Measurements from ENCODE around the gene MSX1. TPM values are rescaled to one million over a fixed set of nuclear protein-coding genes. Genes with fewer than 3 reads are reported as not detected.

MSX1 gene
- total RNA-seq, 1 donor from 2014 or later = 50.3 TPM

GRCh38 chr4:4875611-4876010 lies 16.1 kb downstream of the MSX1 start:
- TF ChIP-seq CTCF (IDR thresholded peaks at IDR 0.05; ENCODE audit: unreplicated experiment) = no peak
- Mint-ChIP-seq H3K4me3 (no peak overlapping the region), H3K27me3 (ENCODE audit: low read depth) (peaks cover 39% of the 10 kb centered on the region), H3K4me1 (peaks cover 42% of the 10 kb centered on the region), H3K27ac (no peak overlapping the region), H3K36me3 (no peaks in the 10 kb centered on the region), H3K9me3 (no peaks in the 10 kb centered on the region)
- no peak for DNase-seq (ENCODE audit: low spot score in 2 of 2, unreplicated experiment in 2 of 2)

DNA sequence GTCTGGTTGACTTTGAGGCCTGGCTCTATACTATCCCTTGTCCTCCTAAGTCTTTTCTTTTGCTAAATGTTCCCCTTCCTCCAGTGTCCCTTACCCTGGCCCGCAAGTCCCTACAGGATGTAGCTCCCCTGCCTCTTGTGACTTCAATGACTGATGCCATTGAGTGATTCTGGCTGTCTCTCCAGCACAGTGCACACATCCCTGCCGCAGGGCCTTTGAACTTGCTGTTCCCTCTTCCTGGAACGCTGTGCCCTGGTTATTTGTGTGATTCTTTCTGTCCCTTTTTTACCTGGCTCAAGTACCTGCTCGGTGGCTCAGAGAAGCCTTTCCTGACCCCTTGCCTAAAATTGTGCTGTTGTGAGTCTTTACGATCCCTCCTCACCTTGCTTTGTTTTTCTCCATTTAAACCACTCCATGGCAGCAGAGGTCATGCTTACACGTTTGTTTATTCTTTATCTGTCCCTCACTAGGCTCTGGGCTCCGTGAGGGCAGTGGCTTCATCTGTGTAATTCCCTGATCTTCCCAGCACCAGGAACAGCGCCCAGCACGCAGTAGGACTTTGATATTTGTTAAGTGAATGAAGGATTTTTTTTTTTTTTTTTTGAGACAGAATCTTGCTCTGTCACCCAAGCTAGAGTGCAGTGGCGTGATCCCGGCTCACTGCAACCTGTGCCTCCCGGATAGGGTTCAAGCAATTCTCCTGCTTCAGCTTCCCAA lies 17.6 kb downstream of the MSX1 start:
- Mint-ChIP-seq H3K27ac (no peak overlapping the region), H3K27me3 (ENCODE audit: low read depth) (peaks cover 24% of the 10 kb centered on the region), H3K4me3 (no peak overlapping the region)

GRCh38 chr4:4880492-4880891 lies 21.0 kb downstream of the MSX1 start:
- Mint-ChIP-seq H3K4me3 (no peak overlapping the region), H3K4me1 (peaks cover 16% of the 10 kb centered on the region), H3K36me3 (no peaks in the 10 kb centered on the region), H3K27ac (no peak overlapping the region), H3K27me3 (ENCODE audit: low read depth) (no peaks in the 10 kb centered on the region), H3K9me3 (no peaks in the 10 kb centered on the region)
- no peak for DNase-seq (ENCODE audit: low spot score in 2 of 2, unreplicated experiment in 2 of 2)
- TF ChIP-seq CTCF (IDR thresholded peaks at IDR 0.05; ENCODE audit: unreplicated experiment) = no peak

More for the DNA sequence above, 17.6 kb downstream of the MSX1 start:
- TF ChIP-seq CTCF (IDR thresholded peaks at IDR 0.05; ENCODE audit: unreplicated experiment) = no peak
- no peaks in the 10 kb centered on the region for H3K36me3 Mint-ChIP-seq
- DNase-seq (ENCODE audit: low spot score in 2 of 2, unreplicated experiment in 2 of 2) = no peak
- H3K4me1 Mint-ChIP-seq = peaks cover 40% of the 10 kb centered on the region
- no peaks in the 10 kb centered on the region for H3K9me3 Mint-ChIP-seq

- no peak overlapping the region for H3K27ac Mint-ChIP-seq
- H3K9me3 Mint-ChIP-seq = no peaks in the 10 kb centered on the region
- TF ChIP-seq CTCF (IDR thresholded peaks at IDR 0.05; ENCODE audit: unreplicated experiment) = no peak
- no peak overlapping the region for H3K4me3 Mint-ChIP-seq
- peaks cover under 1% of the 10 kb centered on the region for H3K27me3 Mint-ChIP-seq (ENCODE audit: low read depth)
- DNase-seq (ENCODE audit: low spot score in 2 of 2, unreplicated experiment in 2 of 2) = no peak
- no peaks in the 10 kb centered on the region for H3K36me3 Mint-ChIP-seq
- H3K4me1 Mint-ChIP-seq = peaks cover 12% of the 10 kb centered on the region
Observed at GRCh38 chr4:4881432-4881831, 22.0 kb downstream of the MSX1 start.

- H3K9me3 Mint-ChIP-seq = no peaks in the 10 kb centered on the region
- DNase-seq (ENCODE audit: low spot score in 2 of 2, unreplicated experiment in 2 of 2) = no peak
Observed at GRCh38 chr4:4884611-4885010, 25.1 kb downstream of the MSX1 start.

More at GRCh38 chr4:4884611-4885010, 25.1 kb downstream of the MSX1 start:
- H3K27me3 Mint-ChIP-seq (ENCODE audit: low read depth) = peaks cover 14% of the 10 kb centered on the region
- H3K36me3 Mint-ChIP-seq = no peaks in the 10 kb centered on the region
- H3K4me1 Mint-ChIP-seq = peaks cover 12% of the 10 kb centered on the region
- no peak overlapping the region for H3K4me3 Mint-ChIP-seq
- H3K27ac Mint-ChIP-seq = no peak overlapping the region
- no peak for TF ChIP-seq CTCF (IDR thresholded peaks at IDR 0.05; ENCODE audit: unreplicated experiment)
